ENCODE data around the gene EXOC4.

EXOC4 gene

GRCh38 chr7:133602291-133602690 lies 349.4 kb downstream of the EXOC4 start:
- no peak for TF ChIP-seq CTCF (IDR thresholded peaks at IDR 0.05)

GRCh38 chr7:133606991-133607390 lies 354.1 kb downstream of the EXOC4 start:
- no peak for TF ChIP-seq CTCF (IDR thresholded peaks at IDR 0.05)

- TF ChIP-seq CTCF (IDR thresholded peaks at IDR 0.05), result no peak
Measured at GRCh38 chr7:133609806-133610205, 356.9 kb downstream of the EXOC4 start.

GRCh38 chr7:133611955-133612354 lies 359.1 kb downstream of the EXOC4 start:
- TF ChIP-seq CTCF (IDR thresholded peaks at IDR 0.05), result no peak

GRCh38 chr7:133613250-133613790 lies 360.4 kb downstream of the EXOC4 start:
- no peak for TF ChIP-seq CTCF (IDR thresholded peaks at IDR 0.05)

GRCh38 chr7:133614251-133614650 lies 361.4 kb downstream of the EXOC4 start:
- TF ChIP-seq CTCF (IDR thresholded peaks at IDR 0.05), result no peak

- no peak for TF ChIP-seq CTCF (IDR thresholded peaks at IDR 0.05)
Measured at GRCh38 chr7:133618970-133619369, 366.1 kb downstream of the EXOC4 start.

- no peak for TF ChIP-seq CTCF (IDR thresholded peaks at IDR 0.05)
Measured at GRCh38 chr7:133619491-133619890, 366.6 kb downstream of the EXOC4 start.

Measured in LNCAP (cell line).